Breast epithelium (tissue), 4 donors: Measurements from ENCODE around the gene DCHS2. TPM values are rescaled to one million over a fixed set of nuclear protein-coding genes. Genes with fewer than 3 reads are reported as not detected.

Experiments used
- DNase-seq, 2 donors: peaks; one replicate each; pipeline ENCODE4 v3.0.0-alpha.2; 2019; ENCODE audit warnings: low spot score in 2 of 2
- H3K27ac ChIP-seq, 2 donors: fragments of 200-600 bp; sonication (generic) in 1 of 2; one replicate each; pipeline ENCODE4 v1.5.1; 2016 to 2019; ENCODE audit warnings: mild to moderate bottlenecking in 1 of 2
- H3K27me3 ChIP-seq, 2 donors: fragments of 200-600 bp; sonication (generic) in 1 of 2; one replicate each; pipeline versions ENCODE4 v1.5.1 to v1.6.0; 2017 to 2019; ENCODE audit warnings: control low read depth in 1 of 2, mild to moderate bottlenecking in 1 of 2
- H3K36me3 ChIP-seq: fragments of 200-600 bp; one replicate; pipeline ENCODE4 v1.5.1; 2019
- H3K4me1 ChIP-seq, 2 donors: fragments of 200-600 bp; sonication (generic); one replicate each; pipeline ENCODE4 v1.5.1; 2016 to 2019; ENCODE audit warnings: control low read depth in 1 of 2
- H3K4me3 ChIP-seq, 3 donors: fragments of 200-600 bp; sonication (generic); 1 replicate in 2 of 3; 2 replicates in 1 of 3; pipeline ENCODE4 v1.5.1; 2016 to 2019; ENCODE audit warnings: mild to moderate bottlenecking in 3 of 3, moderate library complexity in 2 of 3
- H3K9me3 ChIP-seq, 2 donors: fragments of 200-600 bp; sonication (generic) in 1 of 2; one replicate each; pipeline ENCODE4 v1.5.1; 2016 to 2019; ENCODE audit warnings: control low read depth in 1 of 2
- POLR2A ChIP-seq: fragments of 450-650 bp; IDR thresholded peaks from one replicate; pipeline ENCODE4 v1.6.1; 2016; ENCODE audit warnings: antibody characterized with exemption, mild to moderate bottlenecking, moderate library complexity
- POLR2AphosphoS5 ChIP-seq, 3 donors: sonication (generic); formaldehyde crosslinking; IDR thresholded peaks; one replicate each; pipeline ENCODE4 v1.6.1; 2017; ENCODE audit warnings: antibody characterized with exemption in 3 of 3
- intact Hi-C: fragments of 100-400 bp; cut with DNase I; formaldehyde crosslinking; loops from one replicate; pipeline ENCODE4 v1.15.1; 2023; ENCODE audit warnings: low total_unique reads
- total RNA-seq, 3 donors: library from RNA; depleted of rRNA; stranded (reverse); fragments of >200 nt; gene quantifications; one replicate each; pipeline ENCODE4 v1.1.0, GENCODE V29; 2016
- TF ChIP-seq, protein P1 (sequence below), 3 donors: fragments of 450-650 bp; IDR thresholded peaks; one replicate each; pipeline ENCODE4 v1.5.1; 2016 to 2017; ENCODE audit warnings: antibody characterized with exemption in 3 of 3, mild to moderate bottlenecking in 3 of 3, moderate library complexity in 3 of 3

DCHS2 gene
- total RNA-seq, 3 donors from 2014 or later: 2.8 to 5.2 TPM; not detected in 1

- TF ChIP-seq POLR2A (no peak), POLR2AphosphoS5 (IDR thresholded peaks at IDR 0.05) (no peak)
- TF ChIP-seq, protein P1, sequence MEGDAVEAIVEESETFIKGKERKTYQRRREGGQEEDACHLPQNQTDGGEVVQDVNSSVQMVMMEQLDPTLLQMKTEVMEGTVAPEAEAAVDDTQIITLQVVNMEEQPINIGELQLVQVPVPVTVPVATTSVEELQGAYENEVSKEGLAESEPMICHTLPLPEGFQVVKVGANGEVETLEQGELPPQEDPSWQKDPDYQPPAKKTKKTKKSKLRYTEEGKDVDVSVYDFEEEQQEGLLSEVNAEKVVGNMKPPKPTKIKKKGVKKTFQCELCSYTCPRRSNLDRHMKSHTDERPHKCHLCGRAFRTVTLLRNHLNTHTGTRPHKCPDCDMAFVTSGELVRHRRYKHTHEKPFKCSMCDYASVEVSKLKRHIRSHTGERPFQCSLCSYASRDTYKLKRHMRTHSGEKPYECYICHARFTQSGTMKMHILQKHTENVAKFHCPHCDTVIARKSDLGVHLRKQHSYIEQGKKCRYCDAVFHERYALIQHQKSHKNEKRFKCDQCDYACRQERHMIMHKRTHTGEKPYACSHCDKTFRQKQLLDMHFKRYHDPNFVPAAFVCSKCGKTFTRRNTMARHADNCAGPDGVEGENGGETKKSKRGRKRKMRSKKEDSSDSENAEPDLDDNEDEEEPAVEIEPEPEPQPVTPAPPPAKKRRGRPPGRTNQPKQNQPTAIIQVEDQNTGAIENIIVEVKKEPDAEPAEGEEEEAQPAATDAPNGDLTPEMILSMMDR (IDR thresholded peaks at IDR 0.05): no peak
- no peaks in the 10 kb centered on the region for H3K27me3 ChIP-seq
- H3K36me3 ChIP-seq: no peaks in the 10 kb centered on the region
- H3K9me3 ChIP-seq: no peaks in the 10 kb centered on the region
- no peak for DNase-seq
- peaks cover 0 to 10% of the 10 kb centered on the region in 2 donors for H3K4me1 ChIP-seq
- intact Hi-C loops: no loop called here
- no peak overlapping the region for H3K27ac ChIP-seq
- H3K4me3 ChIP-seq: no peak overlapping the region
Measured at GRCh38 chr4:154527308-154527707, 35.7 kb upstream of the DCHS2 start.

DNA sequence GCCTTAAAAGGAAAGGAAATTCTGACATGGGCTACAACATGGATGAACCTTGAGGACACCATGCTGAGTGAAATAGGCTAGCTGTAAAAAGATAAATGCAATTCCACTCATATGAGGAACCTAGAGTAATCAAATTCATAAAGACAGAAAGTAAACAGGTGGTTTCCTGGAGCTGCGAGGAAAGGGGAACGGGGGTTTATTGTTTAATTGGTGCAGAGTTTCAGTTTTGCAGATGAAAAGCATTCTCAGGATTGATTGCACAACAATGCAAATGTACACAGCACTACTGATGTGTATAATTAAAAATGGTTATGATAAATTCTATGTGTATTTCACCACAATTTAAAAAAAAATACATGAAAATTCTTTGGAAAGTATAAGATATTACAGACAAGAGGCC, 34.6 kb upstream of the DCHS2 start:
- no peak for DNase-seq
- no peak overlapping the region for H3K4me3 ChIP-seq
- no peak overlapping the region for H3K27ac ChIP-seq
- H3K4me1 ChIP-seq: peaks cover 0 to 10% of the 10 kb centered on the region in 2 donors
- H3K9me3 ChIP-seq: no peaks in the 10 kb centered on the region
- intact Hi-C loops: no loop called here
- no peaks in the 10 kb centered on the region for H3K36me3 ChIP-seq
- no peaks in the 10 kb centered on the region for H3K27me3 ChIP-seq
- TF ChIP-seq, protein P1 (IDR thresholded peaks at IDR 0.05): no peak
- TF ChIP-seq POLR2AphosphoS5 (IDR thresholded peaks at IDR 0.05): no peak
- TF ChIP-seq POLR2A: no peak

DNA sequence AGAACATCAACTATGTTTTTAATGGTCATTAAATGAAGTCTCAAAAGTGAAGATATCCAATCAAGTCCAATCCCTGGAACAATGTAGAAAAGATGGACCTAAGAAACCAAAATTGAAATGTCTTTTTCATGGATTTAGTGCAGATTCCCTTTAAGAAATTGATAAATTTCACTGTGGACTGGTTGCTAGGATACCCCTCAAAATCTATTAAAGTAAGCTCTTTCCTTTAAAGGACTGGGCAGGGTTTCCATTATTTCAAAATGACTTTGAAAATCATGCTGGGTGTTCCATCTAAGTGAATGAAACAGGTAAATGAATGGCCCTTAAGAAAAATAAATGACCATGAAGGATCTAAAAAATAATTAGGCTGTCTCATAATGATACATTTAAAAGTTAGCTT, 30.0 kb upstream of the DCHS2 start:
- intact Hi-C loops: no loop called here
- no peaks in the 10 kb centered on the region for H3K36me3 ChIP-seq
- no peak for DNase-seq
- H3K4me3 ChIP-seq: no peak overlapping the region
- H3K27me3 ChIP-seq: no peaks in the 10 kb centered on the region
- TF ChIP-seq POLR2AphosphoS5 (IDR thresholded peaks at IDR 0.05) (no peak), POLR2A (no peak)
- TF ChIP-seq, protein P1 (IDR thresholded peaks at IDR 0.05): no peak
- no peaks in the 10 kb centered on the region for H3K4me1 ChIP-seq
- H3K9me3 ChIP-seq: no peaks in the 10 kb centered on the region
- H3K27ac ChIP-seq: no peak overlapping the region

- intact Hi-C loops: no loop called here
- H3K27me3 ChIP-seq: no peaks in the 10 kb centered on the region
- no peak overlapping the region for H3K4me3 ChIP-seq
- TF ChIP-seq, protein P1 (IDR thresholded peaks at IDR 0.05): no peak
- TF ChIP-seq POLR2A: no peak
- TF ChIP-seq POLR2AphosphoS5 (IDR thresholded peaks at IDR 0.05): no peak
- no peaks in the 10 kb centered on the region for H3K4me1 ChIP-seq
- H3K9me3 ChIP-seq: no peaks in the 10 kb centered on the region
- DNase-seq: no peak
- H3K36me3 ChIP-seq: no peaks in the 10 kb centered on the region
- no peak overlapping the region for H3K27ac ChIP-seq
Measured at GRCh38 chr4:154519214-154519613, 27.6 kb upstream of the DCHS2 start.

- no peaks in the 10 kb centered on the region for H3K36me3 ChIP-seq
- no peaks in the 10 kb centered on the region for H3K27me3 ChIP-seq
- intact Hi-C loops: no loop called here
- H3K9me3 ChIP-seq: no peaks in the 10 kb centered on the region
- H3K27ac ChIP-seq: no peak overlapping the region
- TF ChIP-seq, protein P1 (IDR thresholded peaks at IDR 0.05): no peak
- no peak for TF ChIP-seq POLR2A
- TF ChIP-seq POLR2AphosphoS5 (IDR thresholded peaks at IDR 0.05): no peak
- no peak overlapping the region for H3K4me3 ChIP-seq
- no peaks in the 10 kb centered on the region for H3K4me1 ChIP-seq
- DNase-seq: no peak
Measured at GRCh38 chr4:154517591-154517990, 26.0 kb upstream of the DCHS2 start.
